AG04449 (cell line): Measurements from ENCODE around the gene SSX4B.
"Not testable (repeated sequence)": the region's sequence is repeated elsewhere in the genome, so short reads cannot be mapped to it uniquely, and the experiment has no call there.

Experiments
- CTCF ChIA-PET: fragments of 350-600 bp; formaldehyde crosslinking; extraction: SDS; loops from one replicate; lab custom pipeline; 2021; ENCODE audit warnings: antibody characterized with exemption; lab: Yijun Ruan, JAX
- POLR2A ChIA-PET: fragments of 400-600, 350-600 bp; formaldehyde crosslinking; extraction: SDS; loops from one replicate; lab custom pipeline; 2020; ENCODE audit warnings: antibody characterized with exemption, inconsistent platforms; lab: Yijun Ruan, JAX
- DNase-seq: peaks from one replicate; pipeline ENCODE4 v3.0.0-alpha.2; 2010; ENCODE audit warnings: low read depth, low spot score
- H3K4me3 ChIP-seq: 2 replicates; pipeline ENCODE4 v1.5.1; 2011; ENCODE audit warnings: low read depth, mild to moderate bottlenecking, control low read depth, low read length
- TF ChIP-seq, protein P1 (sequence below): IDR thresholded peaks from one replicate; pipeline ENCODE4 v1.5.1; 2011; ENCODE audit warnings: mild to moderate bottlenecking, moderate library complexity, low read length, control low read depth, inconsistent platforms; ENCODE audit not compliant: insufficient read depth; ENCODE audit errors: missing control alignments

Gene SSX4B

GRCh38 chrX:48357681-48358080 lies 54.1 kb downstream of the SSX4B start:
- ChIA-PET CTCF (no interaction called here), POLR2A (no interaction called here)
- TF ChIP-seq, protein P1, sequence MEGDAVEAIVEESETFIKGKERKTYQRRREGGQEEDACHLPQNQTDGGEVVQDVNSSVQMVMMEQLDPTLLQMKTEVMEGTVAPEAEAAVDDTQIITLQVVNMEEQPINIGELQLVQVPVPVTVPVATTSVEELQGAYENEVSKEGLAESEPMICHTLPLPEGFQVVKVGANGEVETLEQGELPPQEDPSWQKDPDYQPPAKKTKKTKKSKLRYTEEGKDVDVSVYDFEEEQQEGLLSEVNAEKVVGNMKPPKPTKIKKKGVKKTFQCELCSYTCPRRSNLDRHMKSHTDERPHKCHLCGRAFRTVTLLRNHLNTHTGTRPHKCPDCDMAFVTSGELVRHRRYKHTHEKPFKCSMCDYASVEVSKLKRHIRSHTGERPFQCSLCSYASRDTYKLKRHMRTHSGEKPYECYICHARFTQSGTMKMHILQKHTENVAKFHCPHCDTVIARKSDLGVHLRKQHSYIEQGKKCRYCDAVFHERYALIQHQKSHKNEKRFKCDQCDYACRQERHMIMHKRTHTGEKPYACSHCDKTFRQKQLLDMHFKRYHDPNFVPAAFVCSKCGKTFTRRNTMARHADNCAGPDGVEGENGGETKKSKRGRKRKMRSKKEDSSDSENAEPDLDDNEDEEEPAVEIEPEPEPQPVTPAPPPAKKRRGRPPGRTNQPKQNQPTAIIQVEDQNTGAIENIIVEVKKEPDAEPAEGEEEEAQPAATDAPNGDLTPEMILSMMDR, result no peak
- no peak for DNase-seq
- H3K4me3 ChIP-seq, result no peak overlapping the region

- POLR2A ChIA-PET, result not testable (repeated sequence)
These were observed 55.3 kb downstream of the SSX4B start, which contains the start of gene SSX3 for GRCh38 chrX:48356315-48357094. Gene SSX3 (minus strand): TSS chrX:48356703. CDS start chrX:48355249, 1,454 bp downstream.

More at GRCh38 chrX:48356315-48357094, 55.3 kb downstream of the SSX4B start, which contains the start of gene SSX3:
- H3K4me3 ChIP-seq, DNase-seq, CTCF ChIA-PET: not testable (repeated sequence)
